Embryonic facial prominence (tissue), 1 donor: ENCODE measurements around the gene CD79A.

Source experiments
- DNase-seq: peaks from one replicate; pipeline ENCODE4 v3.0.0-alpha.2; 2016; ENCODE audit errors: extremely low spot score

Gene CD79A

GRCh38 chr19:41876847-41877832 lies at the start of gene CD79A:
Gene CD79A, plus strand, starts transcription at chr19:41877279. Its CDS starts 26 bp downstream, at chr19:41877305.
- DNase-seq, result no peak

DNA sequence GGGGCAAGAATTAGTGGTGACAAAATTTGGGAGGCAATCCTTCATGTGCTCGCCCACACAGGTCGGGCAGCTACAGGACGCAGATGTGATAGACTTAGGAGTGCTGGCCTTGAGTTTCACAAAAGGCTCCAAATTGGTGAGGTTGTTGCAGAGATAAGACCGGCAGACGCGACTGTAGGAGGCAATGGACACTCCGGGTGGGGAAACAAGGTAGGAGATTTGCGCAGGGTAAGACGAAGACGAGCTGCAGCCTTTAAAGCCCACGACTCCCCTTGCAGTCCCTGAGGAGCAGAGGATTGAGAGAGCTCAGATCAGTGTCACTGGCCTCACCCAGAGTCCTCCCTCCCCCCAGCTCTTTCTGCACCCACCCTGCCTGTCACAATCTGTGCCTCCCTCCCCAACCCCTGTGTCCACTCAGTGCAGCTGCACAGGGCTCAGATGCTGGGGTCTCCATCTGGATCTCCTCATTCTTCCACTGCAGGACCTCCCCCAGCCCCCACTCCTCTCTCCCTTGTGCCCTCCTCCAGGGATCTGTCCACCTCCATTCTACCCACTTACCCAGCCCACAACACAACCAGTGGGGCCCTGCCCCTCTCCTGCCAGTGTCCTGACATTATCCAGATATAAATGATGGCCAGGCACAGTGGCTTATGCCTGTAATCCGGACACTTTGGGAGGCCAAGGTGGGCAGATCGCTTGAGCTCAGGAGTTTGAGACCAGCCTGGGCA lies 38.9 kb upstream of the CD79A start:
- no peak for DNase-seq

DNA sequence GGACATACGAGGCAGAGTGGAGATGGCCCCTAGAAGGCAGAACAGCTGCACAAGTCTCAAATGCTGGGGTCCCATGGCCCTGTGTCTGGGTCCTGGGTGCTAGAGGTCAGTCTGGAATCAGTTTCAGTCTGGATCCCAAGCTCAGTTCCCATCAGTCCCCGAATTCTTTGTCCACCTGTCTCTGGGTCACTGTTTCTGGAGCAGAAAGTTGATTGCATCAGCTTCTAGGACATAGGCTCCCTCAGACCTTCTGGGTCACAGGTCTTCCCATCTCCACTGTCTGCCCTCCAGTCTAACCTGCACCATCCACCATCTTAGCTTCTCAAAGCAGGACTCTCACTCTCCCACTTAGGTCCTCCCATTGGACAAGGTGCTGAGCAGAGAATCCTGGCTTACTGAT lies 37.9 kb upstream of the CD79A start:
- no peak for DNase-seq

GRCh38 chr19:41843371-41843770 lies 33.7 kb upstream of the CD79A start:
- DNase-seq, result no peak

DNA sequence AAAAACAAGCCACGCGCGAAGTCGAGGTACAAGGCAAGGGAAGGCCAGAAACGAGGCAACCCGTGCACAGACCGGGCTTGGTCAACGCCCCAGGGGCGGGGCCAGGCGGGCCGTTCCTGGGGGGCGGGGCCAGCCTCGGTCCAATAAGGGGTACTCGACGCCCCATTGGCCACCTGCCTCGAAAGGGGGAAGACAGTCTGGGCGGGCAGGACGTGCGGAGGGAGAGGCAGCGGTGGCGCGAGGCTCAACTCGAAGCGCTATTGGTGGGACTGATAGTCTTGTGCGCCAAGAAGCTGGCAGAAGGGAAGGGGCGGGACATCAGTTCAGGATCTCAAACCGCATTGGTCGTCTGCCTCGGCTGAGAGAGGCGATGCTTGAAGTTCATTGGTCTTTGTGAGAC lies 32.5 kb upstream of the CD79A start, which contains the start of gene LYPD4:
Gene LYPD4, minus strand, starts transcription at position 83 of the 400 bp plus-strand sequence. CDS start 5,398 bp downstream, outside the sequence.
- DNase-seq, result no peak

- no peak for DNase-seq
Measured at GRCh38 chr19:41845001-41845050, 32.3 kb upstream of the CD79A start, which contains the start of gene DMRTC2. Gene DMRTC2, plus strand, starts transcription at chr19:41845042. Its CDS starts 2,387 bp downstream, at chr19:41847429.

DNA sequence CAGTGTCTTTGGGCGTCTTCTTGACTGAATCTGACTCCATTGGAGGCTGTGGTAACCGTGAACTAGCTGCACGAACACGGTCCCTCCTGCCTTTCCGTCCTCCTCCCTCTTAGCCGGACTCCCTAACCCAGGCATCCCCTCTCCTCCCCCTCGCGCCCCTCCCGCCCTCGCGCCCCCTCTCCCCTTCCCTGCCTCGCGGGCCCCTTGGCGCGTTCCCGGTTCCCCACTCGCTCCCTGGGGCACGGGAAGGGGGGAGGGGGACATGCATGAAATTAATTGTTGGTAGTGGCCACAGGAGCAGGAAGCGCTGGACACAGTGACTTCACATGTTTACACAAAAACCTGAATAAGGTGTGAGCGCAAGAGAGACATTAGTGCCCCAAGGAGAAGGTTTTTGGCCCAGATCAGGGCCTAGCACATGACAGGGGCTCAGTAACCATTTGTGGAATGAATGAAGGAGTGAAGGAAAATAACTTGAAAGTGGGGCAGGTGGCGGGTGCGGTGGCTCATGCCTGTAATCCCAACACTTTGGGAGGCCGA lies 32.0 kb upstream of the CD79A start:
- DNase-seq, result no peak

- no peak for DNase-seq
Measured at GRCh38 chr19:41847351-41848105, 29.6 kb upstream of the CD79A start.

DNA sequence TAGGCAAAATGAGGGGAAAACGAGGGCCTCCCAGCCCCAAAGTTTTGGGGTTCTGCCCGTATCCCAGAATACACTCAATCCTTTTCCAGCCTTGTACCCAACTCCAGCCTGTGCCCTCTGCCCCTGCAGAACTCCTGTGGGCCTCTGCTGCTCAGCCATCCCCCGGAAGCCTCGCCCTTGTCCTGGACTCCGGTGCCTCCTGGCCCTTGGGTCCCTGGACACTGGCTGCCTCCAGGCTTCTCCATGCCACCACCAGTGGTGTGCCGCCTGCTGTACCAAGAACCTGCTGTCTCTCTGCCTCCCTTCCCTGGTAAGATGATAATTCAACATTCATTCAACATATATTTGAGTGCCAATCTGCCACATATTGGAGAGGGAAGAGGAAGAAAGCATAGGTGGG lies 28.4 kb upstream of the CD79A start:
- DNase-seq, result no peak

GRCh38 chr19:41849067-41849466 lies 28.0 kb upstream of the CD79A start:
- no peak for DNase-seq

DNA sequence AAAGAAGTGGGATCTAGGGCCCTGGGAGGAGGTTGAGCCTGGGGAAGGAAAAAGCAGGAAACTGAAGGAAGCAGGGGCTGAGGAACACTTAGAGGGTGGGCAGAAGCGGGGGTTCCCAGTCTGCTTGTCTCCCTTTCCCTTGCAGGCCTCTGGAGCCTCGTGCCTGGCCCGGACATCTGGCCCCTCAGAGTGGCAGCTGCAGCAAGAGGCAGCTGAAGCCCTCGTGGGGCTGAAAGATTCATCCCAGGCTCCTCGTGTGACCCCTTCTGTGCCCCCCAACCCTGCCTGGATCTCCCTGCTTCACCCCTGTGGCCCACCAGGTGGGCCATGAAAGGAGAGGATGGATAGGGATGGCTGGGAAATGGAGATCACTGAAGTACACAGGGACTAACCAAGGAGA lies 26.7 kb upstream of the CD79A start:
- DNase-seq, result no peak

DNA sequence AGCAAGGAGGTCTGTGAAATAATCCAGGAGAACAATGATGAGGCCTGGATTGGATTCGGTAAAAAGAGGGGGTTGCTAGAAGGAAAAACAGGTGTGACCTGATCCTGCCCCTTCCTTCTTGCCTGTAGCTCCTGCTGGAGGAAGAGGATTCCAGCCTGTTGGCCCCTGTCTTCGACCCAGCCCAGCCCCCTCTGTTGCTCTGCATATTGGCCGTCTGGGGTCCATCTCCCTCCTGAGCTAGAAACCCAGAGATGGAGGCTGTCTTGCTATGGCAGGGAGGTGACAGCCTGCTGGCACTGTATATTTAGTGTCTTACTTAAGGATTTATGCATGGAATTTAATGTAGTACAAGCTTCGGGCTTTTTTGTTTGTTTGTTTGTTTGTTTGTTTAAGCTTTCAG lies 25.6 kb upstream of the CD79A start:
- no peak for DNase-seq

DNA sequence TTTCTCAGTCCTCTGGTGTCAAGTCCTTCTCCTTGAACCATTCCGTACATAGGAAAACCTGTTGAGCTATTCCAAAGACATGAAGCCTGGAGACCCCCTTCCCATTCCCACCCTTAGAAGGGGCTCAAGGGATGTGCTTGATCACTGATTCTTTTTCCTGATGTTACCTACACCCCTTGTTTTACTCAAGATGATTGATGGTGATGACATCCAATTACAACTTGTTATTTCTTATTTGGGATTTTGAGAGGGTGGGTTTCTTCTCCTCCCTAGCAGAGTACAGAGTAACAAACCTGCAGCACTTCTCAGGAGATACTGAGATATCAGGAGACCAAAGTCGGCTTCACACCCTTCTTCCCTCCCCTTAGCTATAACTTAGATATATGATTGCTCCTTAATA lies 23.7 kb upstream of the CD79A start:
- no peak for DNase-seq

DNA sequence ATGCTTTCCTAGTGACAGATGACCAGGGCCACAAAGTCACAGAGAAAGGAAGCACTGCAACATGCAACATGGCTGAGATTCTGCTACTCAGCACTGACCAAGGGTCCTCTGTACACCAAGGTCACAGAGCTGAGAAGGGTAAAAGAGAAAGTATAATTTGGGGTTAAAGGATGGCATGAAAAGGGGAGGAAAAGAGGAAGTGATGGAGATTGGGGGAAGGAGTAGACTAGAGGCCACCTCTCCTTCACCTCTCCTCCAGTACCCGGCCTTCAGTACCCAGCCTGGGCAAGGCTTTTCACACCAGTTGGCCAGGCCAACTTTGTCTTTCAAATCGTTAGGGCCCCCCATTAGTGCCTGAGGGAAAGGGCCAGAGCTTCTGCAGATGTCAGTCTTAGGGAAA lies 23.3 kb upstream of the CD79A start:
- DNase-seq, result no peak

GRCh38 chr19:41859213-41859617 lies 17.9 kb upstream of the CD79A start:
- no peak for DNase-seq

- peak; percentile 97 for DNase-seq
Measured at GRCh38 chr19:41859618-41860418, 17.3 kb upstream of the CD79A start, which contains the start of gene RPS19. Gene RPS19, plus strand, starts transcription at chr19:41860255. Its CDS starts 520 bp downstream, at chr19:41860775.

DNA sequence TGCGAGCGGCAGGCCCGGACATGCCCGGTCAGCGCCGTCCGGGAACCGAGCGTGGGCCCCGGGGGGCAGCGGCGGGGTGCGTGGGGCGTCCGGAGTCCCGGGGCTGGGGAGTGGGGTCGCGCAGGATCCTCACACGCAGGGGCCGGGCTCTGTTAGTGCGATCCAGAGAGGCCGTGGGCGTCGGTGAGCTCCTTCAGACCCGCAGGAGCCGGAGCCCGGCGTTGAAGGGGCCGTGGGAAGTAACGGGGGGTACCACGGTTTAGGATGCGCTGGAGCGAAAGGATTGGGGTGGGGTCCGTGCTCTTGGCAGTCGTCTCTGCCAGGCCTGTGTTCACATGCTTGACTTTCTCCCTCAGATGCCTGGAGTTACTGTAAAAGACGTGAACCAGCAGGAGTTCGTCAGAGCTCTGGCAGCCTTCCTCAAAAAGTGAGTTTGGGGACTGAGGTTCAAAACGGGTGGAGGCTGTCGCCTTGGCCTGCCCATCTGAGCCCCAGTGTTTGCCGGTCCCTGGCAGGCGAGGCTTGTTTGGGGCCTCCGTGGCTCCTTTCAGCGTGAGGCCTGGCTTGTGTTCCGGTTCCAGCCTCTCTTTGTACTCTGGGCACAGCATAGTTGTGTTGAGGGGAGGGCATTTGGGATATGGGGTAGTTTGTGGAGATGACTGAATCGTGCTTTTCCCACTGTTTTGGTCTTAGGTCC lies 16.5 kb upstream of the CD79A start:
- no peak for DNase-seq

- no peak for DNase-seq
Measured at GRCh38 chr19:41861116-41861768, 15.8 kb upstream of the CD79A start.

GRCh38 chr19:41861846-41862245 lies 15.2 kb upstream of the CD79A start:
- DNase-seq, result no peak

DNA sequence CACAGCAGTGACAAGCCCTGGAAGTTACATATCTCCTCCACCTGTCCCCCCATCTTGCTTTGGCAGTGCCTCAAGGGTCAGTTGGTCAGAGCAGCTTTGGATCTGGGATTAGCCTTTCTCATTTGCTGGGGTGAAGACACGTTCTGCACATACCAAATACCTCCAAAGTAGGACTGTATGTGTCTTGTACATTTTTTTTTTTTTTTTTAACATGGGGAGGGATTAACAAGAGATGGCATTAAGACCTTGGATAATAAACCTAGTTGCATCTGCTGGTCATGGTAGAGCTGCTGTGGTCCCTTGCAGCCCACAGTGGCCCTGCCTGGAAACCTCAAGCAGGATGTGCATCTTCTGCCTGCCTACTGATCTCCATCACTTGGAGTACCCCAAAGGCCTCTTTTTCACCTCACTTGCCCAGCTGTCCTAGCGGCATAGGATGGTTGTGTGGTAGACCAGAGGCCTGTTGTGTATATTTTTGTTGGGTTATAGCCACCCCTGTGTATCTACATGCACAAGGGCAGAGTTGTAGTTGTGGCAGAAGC lies 14.6 kb upstream of the CD79A start:
- no peak for DNase-seq
